ENCODE results near the gene THEM5. TPM values are rescaled to one million over a fixed set of nuclear protein-coding genes. Genes with fewer than 3 reads are reported as not detected.
A peak's percentile ranks its signal among the peaks of the same experiment; 100 is the strongest.

Gene THEM5
- total RNA-seq, 1 experiment from 2014 or later: not detected

DNA sequence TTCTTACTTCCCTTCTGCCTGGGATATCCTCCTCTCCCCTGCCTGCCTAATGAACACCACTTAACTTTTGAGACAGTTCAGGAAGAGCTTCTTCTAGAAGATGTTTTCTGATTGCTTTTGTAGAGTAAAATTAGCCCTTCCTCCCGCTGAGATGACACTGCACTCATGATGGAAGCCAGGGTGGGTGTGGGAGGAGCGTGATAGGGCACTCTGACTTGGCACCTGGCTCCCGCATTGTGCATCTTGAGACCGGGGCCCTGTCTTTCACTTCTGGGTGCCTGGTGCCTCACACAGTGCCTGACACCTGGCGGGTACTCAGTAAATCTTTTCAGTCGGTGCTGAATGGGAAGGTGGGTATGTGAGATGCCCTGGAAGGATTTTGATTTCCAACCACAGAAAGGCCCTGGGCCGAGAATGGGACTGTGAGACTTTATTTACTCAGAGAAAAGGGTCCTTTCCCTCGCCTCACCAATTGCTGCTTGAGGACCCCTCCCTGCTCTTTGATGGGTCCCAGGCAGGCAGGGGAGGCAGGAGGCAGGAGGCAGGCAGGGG, 6.8 kb downstream of the THEM5 start:
- Histone ChIP-seq H3K9me3 (ENCODE audit: control insufficient read depth in 1 of 2, insufficient read depth in 1 of 2, low read depth in 1 of 2, low read length in 2 of 2) (no peaks in the 10 kb centered on the region), H3K4me2 (ENCODE audit: low read length) (peak overlapping the region; percentile 36; the same call in 1 of the 2 replicates), H3K9me2 (ENCODE audit: insufficient read depth) (no peaks in the 10 kb centered on the region; the same call in 1 of the 2 replicates), H2AFZ (ENCODE audit: low read depth, low read length, poor library complexity, severe bottlenecking) (no peak overlapping the region), H3K4me1 (ENCODE audit: control insufficient read depth in 1 of 2, insufficient read depth in 2 of 2, low read length in 2 of 2) (peaks cover 0 to 12% of the 10 kb centered on the region in 2 experiments; a peak in 2 of 4 replicates), H3K9ac (ENCODE audit: low read length) (no peak overlapping the region), H3K27ac (ENCODE audit: low read depth, low read length) (no peak overlapping the region), H3K79me2 (ENCODE audit: insufficient read depth, low read length) (no peaks in the 10 kb centered on the region), H4K20me1 (ENCODE audit: insufficient read depth) (no peaks in the 10 kb centered on the region), H3K27me3 (ENCODE audit: insufficient read depth, low read length) (no peaks in the 10 kb centered on the region; the same call in 1 of the 2 replicates), H3K36me3 (ENCODE audit: control insufficient read depth in 1 of 2, insufficient read depth in 2 of 2, low read length in 2 of 2) (no peaks in the 10 kb centered on the region), H3K4me3 (replicated peaks in 1 of 2; ENCODE audit: low read depth in 1 of 2, low read length in 2 of 2) (no peak overlapping the region)
- RAD21 ChIA-PET (ENCODE audit: low non-redundant PET in 1 of 2, low total read pairs in 2 of 2, uncharacterized antibody in 2 of 2, unreplicated experiment in 2 of 2): no interaction called here
- CTCF ChIA-PET: interaction anchor here (1.2 to 2.9 kb wide), 2 partner anchors 10 to 87 kb away, joined by 3 to 8 read pairs; no protein-coding TSS in a partner anchor
- no TSS peak for BruUV-seq (replicated peaks)
- ATAC-seq: 0 out of 2 replicates have a peak, but pooled peaks have one; percentile 26
- POLR2A ChIA-PET: no interaction called here
- intact Hi-C loops (cut with micrococcal nuclease): no loop called here
- no peak for DNase-seq (ENCODE audit: low read depth, low spot score)
- TF ChIP-seq EGR1 (IDR thresholded peaks at IDR 0.05; ENCODE audit: low read depth) (no peak), FOSL1 (IDR thresholded peaks at IDR 0.05; ENCODE audit: low read depth) (no peak), ZNF274 (IDR thresholded peaks at IDR 0.05; ENCODE audit: low read depth, low read length) (no peak), TCF7L2 (IDR thresholded peaks at IDR 0.05; ENCODE audit: borderline replicate concordance, extremely low read depth, insufficient read depth, insufficient read length) (no peak), POLR2AphosphoS5 (IDR thresholded peaks at IDR 0.05; ENCODE audit: low read depth, low read length) (no peak)
- TF ChIP-seq, protein P1, sequence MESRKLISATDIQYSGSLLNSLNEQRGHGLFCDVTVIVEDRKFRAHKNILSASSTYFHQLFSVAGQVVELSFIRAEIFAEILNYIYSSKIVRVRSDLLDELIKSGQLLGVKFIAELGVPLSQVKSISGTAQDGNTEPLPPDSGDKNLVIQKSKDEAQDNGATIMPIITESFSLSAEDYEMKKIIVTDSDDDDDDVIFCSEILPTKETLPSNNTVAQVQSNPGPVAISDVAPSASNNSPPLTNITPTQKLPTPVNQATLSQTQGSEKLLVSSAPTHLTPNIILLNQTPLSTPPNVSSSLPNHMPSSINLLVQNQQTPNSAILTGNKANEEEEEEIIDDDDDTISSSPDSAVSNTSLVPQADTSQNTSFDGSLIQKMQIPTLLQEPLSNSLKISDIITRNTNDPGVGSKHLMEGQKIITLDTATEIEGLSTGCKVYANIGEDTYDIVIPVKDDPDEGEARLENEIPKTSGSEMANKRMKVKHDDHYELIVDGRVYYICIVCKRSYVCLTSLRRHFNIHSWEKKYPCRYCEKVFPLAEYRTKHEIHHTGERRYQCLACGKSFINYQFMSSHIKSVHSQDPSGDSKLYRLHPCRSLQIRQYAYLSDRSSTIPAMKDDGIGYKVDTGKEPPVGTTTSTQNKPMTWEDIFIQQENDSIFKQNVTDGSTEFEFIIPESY (IDR thresholded peaks at IDR 0.05; ENCODE audit: extremely low read depth, insufficient replicate concordance, low read length): no peak
